Measurements from ENCODE around the gene IFT74.

DNA sequence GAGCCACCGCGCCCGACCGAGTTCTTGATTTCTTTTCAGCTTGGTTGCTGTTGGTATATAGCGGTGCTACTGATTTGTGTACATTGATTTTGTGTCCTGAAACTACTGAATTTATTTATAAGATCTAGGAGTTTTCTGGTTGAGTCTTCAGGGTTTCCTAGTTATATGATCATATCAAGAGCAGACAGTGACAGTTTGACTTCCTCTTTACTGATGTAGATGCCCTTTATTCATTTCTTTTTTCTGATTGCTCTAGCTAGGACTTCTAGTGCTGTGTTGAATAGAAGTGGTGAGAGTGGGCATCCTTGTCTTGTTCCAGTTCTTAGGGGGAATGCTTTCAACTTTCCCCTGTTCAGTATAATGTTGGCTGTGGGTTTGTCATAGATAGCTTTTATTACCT lies 66.7 kb downstream of the IFT74 start:
- no peak for TF ChIP-seq ZNF384 (IDR thresholded peaks at IDR 0.05)
- no peak for TF ChIP-seq SUZ12 (IDR thresholded peaks at IDR 0.05)
- TF ChIP-seq L3MBTL2 (conservative IDR thresholded peaks at IDR 0.05), result no peak
- no peak for TF ChIP-seq NFRKB (IDR thresholded peaks at IDR 0.05)
- TF ChIP-seq, protein P1, sequence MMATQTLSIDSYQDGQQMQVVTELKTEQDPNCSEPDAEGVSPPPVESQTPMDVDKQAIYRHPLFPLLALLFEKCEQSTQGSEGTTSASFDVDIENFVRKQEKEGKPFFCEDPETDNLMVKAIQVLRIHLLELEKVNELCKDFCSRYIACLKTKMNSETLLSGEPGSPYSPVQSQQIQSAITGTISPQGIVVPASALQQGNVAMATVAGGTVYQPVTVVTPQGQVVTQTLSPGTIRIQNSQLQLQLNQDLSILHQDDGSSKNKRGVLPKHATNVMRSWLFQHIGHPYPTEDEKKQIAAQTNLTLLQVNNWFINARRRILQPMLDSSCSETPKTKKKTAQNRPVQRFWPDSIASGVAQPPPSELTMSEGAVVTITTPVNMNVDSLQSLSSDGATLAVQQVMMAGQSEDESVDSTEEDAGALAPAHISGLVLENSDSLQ (IDR thresholded peaks at IDR 0.05), result no peak
- TF ChIP-seq FOXK2 (IDR thresholded peaks at IDR 0.05), result no peak
- TF ChIP-seq FOXM1 (IDR thresholded peaks at IDR 0.05; ENCODE audit: borderline replicate concordance), result no peak
- no peak for TF ChIP-seq HDGF (IDR thresholded peaks at IDR 0.05; ENCODE audit: borderline replicate concordance)
- TF ChIP-seq BHLHE40 (IDR thresholded peaks at IDR 0.05; ENCODE audit: borderline replicate concordance), result no peak
- no peak for TF ChIP-seq SP1 (IDR thresholded peaks at IDR 0.05)

All from HEK293T (cell line).